Natural killer cell treated with Interleukin-12 subunit alpha and Interleukin-12 subunit beta and Interleukin-15 and Interleukin-18, amount 100 ng/mL, for 72 hours (primary cell): ENCODE results near the gene ZP1. TPM values are rescaled to one million over a fixed set of nuclear protein-coding genes. Genes with fewer than 3 reads are reported as not detected.

ENCODE experiments used
- ATAC-seq, 2 donors: fragments of 150-1000 bp; cut with Tn5 transposase in 1 of 2; sonication (Bioruptor Pico), chemical (Tn5 transposase) in 1 of 2; 2 replicates each; pipeline ENCODE4 v1.10.0; 2021
- DNase-seq: peaks from one replicate; pipeline ENCODE4 v3.0.0; 2022; ENCODE audit warnings: low spot score
- H3K27ac Mint-ChIP-seq, 2 donors: 1 replicate in 1 of 2; 2 replicates in 1 of 2; pipeline ENCODE4 v1.8.0; 2022; ENCODE audit warnings: mixed read lengths in 2 of 2, mild to moderate bottlenecking in 1 of 2, moderate library complexity in 1 of 2
- H3K27me3 Mint-ChIP-seq, 2 donors: 1 replicate in 1 of 2; 2 replicates in 1 of 2; pipeline ENCODE4 v1.8.0; 2022; ENCODE audit warnings: mixed read lengths in 2 of 2
- H3K36me3 Mint-ChIP-seq: one replicate; pipeline ENCODE4 v1.8.0; 2022; ENCODE audit warnings: mixed read lengths
- H3K4me1 Mint-ChIP-seq, 2 donors: 1 replicate in 1 of 2; 2 replicates in 1 of 2; pipeline ENCODE4 v1.8.0; 2022; ENCODE audit warnings: low read depth in 2 of 2, mixed read lengths in 2 of 2, mild to moderate bottlenecking in 1 of 2
- H3K4me3 Mint-ChIP-seq: one replicate; pipeline ENCODE4 v1.8.0; 2022; ENCODE audit warnings: mixed read lengths
- H3K9me3 Mint-ChIP-seq: 2 replicates; pipeline ENCODE4 v1.8.0; 2022; ENCODE audit warnings: mixed read lengths
- total RNA-seq, 2 donors: library from RNA; stranded (reverse); gene quantifications; one replicate each; pipeline ENCODE4 v1.2.3, GENCODE V29; 2022

The ZP1 gene
- total RNA-seq, 2 donors from 2014 or later: not detected

- Mint-ChIP-seq H3K9me3 (no peaks in the 10 kb centered on the region), H3K4me3 (no peak overlapping the region), H3K36me3 (no peaks in the 10 kb centered on the region), H3K27ac (no peak overlapping the region), H3K27me3 (no peaks in the 10 kb centered on the region), H3K4me1 (peaks cover 4 to 9% of the 10 kb centered on the region in 2 donors)
- no peak for ATAC-seq
- peak; percentile 0 for DNase-seq
These were observed 6.4 kb upstream of the ZP1 start for GRCh38 chr11:60860943-60861342.

- H3K4me1 Mint-ChIP-seq: peaks cover 4 to 5% of the 10 kb centered on the region in 2 donors
- H3K36me3 Mint-ChIP-seq: no peaks in the 10 kb centered on the region
- H3K9me3 Mint-ChIP-seq: no peaks in the 10 kb centered on the region
- H3K4me3 Mint-ChIP-seq: no peak overlapping the region
- H3K27me3 Mint-ChIP-seq: no peaks in the 10 kb centered on the region
- H3K27ac Mint-ChIP-seq: no peak overlapping the region
- DNase-seq (no peak), ATAC-seq (no peak)
These were observed 5.2 kb upstream of the ZP1 start for GRCh38 chr11:60862171-60862570.

DNA sequence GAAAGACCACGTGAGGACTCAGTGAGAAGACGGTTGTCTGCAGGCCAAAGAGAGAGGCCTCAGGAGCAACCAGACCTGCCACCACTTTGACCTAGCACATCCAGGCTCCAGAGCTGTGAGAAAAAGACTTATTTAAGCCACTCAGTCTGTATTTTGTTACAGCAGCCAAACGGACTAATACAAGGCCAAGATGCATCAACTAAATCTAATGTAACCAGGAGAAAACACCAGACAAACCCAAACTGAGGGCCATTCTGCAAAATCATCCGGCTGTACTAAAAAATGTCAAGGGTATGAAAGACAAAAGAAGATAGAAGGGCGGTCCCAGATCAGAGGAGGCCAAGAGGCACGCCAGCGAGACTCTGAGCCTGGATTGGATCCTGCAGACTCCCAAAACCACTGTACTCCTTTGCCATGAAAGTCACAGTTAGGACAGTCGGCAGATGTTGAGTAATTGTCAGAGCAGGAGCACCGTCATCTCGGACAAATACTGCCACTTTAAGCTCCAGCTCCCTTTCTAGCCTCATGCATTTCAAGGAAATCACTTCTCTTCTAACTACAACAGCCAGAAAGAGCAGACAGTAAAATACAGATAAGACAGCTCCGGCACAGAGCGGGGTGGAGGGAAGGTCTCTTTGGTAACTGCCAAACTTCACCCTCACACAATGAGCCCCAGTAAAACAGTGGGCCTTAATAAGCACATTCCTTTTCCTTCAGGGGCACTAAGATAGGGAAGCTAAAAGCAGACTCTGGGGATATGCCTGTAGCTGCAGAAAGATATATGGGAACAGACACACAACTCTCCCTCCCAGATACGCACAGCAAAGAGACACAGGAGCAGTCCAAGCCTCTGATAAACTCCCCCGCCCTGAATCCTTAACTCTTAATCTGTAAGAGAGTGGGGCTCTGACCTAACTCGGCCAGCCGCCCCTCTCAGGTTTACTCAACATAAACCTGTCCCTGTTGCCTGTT lies 3.5 kb upstream of the ZP1 start:
- Mint-ChIP-seq H3K4me3 (peak overlapping the region; percentile 22), H3K27ac (no peak overlapping the region), H3K9me3 (no peaks in the 10 kb centered on the region), H3K4me1 (peaks cover 0 to 3% of the 10 kb centered on the region in 2 donors), H3K36me3 (no peaks in the 10 kb centered on the region), H3K27me3 (no peaks in the 10 kb centered on the region)
- ATAC-seq: no peak
- no peak for DNase-seq

DNA sequence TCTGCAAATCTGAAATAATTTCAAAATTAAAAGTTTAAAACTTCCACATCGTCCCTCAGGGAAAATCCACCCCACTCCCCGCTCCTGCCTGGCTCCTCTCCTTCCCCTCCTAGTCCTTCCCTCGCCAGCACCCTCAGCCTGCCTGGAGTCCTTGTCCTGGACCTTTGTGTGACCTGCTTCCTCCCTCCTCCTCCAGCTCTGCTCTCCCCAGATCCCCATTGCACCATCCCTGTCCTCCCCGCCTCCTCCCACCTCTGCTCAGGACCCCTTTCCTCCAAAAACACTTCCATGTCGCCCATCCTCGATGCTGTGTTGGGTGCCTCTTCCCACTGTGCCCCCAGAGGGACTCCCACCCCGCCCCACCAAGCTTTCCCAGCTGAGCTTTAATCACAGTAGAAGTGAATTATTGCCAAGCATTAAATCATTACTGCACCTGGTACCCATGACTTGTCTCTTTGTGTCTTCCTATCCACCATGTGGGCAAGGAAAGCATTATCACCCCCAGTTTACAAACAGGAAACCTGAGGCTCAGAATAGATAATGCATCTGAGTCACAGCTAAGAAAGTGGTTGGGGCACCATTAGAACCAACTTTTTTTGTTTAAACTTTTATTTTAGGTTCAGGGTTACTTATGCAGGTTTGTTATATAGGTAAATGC lies 2.4 kb upstream of the ZP1 start:
- Mint-ChIP-seq H3K36me3 (no peaks in the 10 kb centered on the region), H3K27me3 (no peaks in the 10 kb centered on the region), H3K4me1 (no peaks in the 10 kb centered on the region), H3K4me3 (no peak overlapping the region), H3K27ac (no peak overlapping the region), H3K9me3 (no peaks in the 10 kb centered on the region)
- DNase-seq (no peak), ATAC-seq (no peak)

DNA sequence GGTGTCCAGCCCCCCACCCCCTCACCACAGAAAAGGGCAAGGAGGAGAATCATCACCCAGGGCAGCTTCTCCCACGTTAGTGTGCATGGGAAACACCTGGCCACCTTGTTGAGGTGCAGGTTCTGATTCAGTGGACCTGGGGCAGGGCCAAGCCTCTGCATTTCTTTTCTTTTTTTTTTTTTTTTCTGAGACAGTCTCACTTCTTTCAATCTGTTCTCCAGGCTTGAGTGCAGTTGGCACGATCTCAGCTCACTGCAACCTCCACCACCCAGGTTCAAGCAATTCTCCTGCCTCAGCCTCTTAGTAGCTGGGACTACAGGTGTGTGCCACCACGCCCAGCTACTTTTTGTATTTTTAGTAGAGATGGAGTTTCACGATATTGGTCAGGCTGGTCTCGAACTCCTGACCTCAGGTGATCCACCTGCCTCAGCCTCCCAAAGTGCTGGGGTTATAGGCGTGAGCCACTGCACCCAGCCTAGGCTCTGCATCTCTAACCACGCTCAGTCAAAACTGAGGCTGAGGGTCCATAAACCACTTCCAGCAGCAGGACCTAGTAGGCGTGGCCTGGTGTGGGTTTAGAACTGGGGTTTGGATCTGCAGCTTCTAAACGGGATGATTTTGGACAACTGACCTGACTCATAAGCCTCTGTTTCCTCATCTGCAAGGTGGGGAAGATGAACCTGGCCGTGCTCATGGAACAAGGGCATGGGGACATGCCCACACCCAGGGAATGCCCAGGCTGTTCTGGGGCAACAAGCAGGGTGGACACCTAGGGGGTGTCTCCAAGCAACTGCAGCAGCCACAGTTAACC lies 734 bp downstream of the ZP1 start:
- H3K27me3 Mint-ChIP-seq: no peaks in the 10 kb centered on the region
- no peak overlapping the region for H3K27ac Mint-ChIP-seq
- H3K36me3 Mint-ChIP-seq: no peaks in the 10 kb centered on the region
- no peaks in the 10 kb centered on the region for H3K9me3 Mint-ChIP-seq
- ATAC-seq: no peak
- no peak for DNase-seq
- H3K4me1 Mint-ChIP-seq: no peaks in the 10 kb centered on the region
- no peak overlapping the region for H3K4me3 Mint-ChIP-seq

DNA sequence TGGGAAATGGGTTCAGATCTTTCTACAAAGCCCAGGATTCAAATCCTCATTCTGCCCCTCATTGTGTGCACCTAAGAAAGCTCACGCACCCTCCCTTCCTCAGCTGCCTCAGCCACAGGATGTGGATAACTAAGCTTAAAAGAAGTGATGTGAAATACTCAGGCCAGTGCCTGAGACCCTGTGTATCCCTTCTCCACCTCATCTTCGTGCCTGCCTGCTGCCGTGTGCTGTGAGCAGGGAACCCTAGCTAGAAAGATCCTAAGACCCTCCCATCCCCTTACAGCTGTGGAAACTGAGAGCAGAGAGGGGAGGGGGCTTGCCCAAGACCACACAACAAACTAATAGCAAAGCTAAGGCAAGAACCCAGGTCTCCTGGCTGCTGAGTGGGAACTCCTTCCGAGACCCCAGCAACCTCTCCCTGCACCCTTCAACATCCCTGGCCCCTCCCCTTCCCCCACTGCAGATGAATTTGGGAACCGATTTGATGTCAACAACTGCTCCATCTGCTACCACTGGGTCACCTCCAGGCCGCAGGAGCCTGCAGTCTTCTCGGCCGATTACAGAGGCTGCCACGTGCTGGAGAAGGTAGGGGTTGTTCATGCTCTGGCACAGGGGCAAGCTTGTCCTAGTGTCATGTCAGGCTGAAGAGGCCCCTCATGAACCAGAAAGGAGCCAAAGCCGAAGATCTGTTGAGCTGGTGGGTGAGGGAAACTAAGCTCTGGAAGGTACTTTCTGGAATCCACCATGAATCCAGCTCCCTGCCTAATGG lies 1.5 kb downstream of the ZP1 start:
- no peaks in the 10 kb centered on the region for H3K27me3 Mint-ChIP-seq
- H3K36me3 Mint-ChIP-seq: no peaks in the 10 kb centered on the region
- H3K4me1 Mint-ChIP-seq: no peaks in the 10 kb centered on the region
- no peak overlapping the region for H3K27ac Mint-ChIP-seq
- DNase-seq: no peak
- no peak overlapping the region for H3K4me3 Mint-ChIP-seq
- no peaks in the 10 kb centered on the region for H3K9me3 Mint-ChIP-seq
- no peak for ATAC-seq

DNA sequence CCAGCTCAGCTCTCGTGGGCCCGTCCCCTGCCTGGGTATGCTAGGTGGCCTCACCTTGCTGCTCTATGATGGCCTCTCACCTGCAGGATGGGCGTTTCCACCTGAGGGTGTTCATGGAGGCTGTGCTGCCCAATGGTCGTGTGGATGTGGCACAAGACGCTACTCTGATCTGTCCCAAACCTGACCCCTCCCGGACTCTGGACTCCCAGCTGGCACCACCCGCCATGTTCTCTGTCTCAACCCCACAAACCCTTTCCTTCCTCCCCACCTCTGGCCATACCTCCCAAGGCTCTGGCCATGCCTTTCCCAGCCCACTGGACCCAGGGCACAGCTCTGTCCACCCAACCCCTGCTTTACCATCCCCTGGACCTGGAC lies 2.1 kb downstream of the ZP1 start:
- Mint-ChIP-seq H3K9me3 (no peaks in the 10 kb centered on the region), H3K4me3 (no peak overlapping the region), H3K4me1 (no peaks in the 10 kb centered on the region), H3K27ac (no peak overlapping the region), H3K36me3 (no peaks in the 10 kb centered on the region), H3K27me3 (no peaks in the 10 kb centered on the region)
- DNase-seq (no peak), ATAC-seq (no peak)

GRCh38 chr11:60870276-60870675 lies 2.9 kb downstream of the ZP1 start:
- no peaks in the 10 kb centered on the region for H3K27me3 Mint-ChIP-seq
- H3K36me3 Mint-ChIP-seq: no peaks in the 10 kb centered on the region
- no peaks in the 10 kb centered on the region for H3K4me1 Mint-ChIP-seq
- no peak for DNase-seq
- no peaks in the 10 kb centered on the region for H3K9me3 Mint-ChIP-seq
- H3K27ac Mint-ChIP-seq: no peak overlapping the region
- no peak for ATAC-seq
- H3K4me3 Mint-ChIP-seq: no peak overlapping the region

DNA sequence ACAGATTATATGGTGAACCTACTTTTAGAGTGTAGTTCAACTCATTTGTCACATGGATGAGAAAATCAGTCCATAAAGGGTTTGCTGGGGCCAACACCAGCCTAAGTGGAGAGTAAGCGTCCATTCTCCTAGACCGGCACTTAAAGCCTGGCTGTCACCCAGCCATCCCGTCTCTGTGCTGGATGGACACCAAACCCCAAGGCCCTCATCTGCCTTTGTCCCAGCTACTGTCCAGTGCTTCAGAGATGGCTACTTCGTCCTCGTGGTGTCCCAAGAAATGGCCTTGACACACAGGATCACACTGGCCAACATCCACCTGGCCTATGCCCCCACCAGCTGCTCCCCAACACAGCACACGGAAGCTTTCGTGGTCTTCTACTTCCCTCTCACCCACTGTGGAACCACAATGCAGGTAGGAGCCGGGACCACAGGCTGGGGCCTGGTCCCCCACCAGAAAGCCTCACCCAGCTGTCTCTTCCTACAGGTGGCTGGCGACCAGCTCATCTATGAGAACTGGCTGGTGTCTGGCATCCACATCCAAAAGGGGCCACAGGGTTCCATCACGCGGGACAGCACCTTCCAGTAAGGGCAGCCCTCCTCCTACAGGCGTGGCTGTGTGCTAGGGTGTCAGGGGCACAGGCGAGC lies 3.5 kb downstream of the ZP1 start:
- H3K4me1 Mint-ChIP-seq: no peaks in the 10 kb centered on the region
- ATAC-seq (no peak), DNase-seq (no peak)
- no peak overlapping the region for H3K27ac Mint-ChIP-seq
- no peaks in the 10 kb centered on the region for H3K36me3 Mint-ChIP-seq
- no peaks in the 10 kb centered on the region for H3K9me3 Mint-ChIP-seq
- no peak overlapping the region for H3K4me3 Mint-ChIP-seq
- no peaks in the 10 kb centered on the region for H3K27me3 Mint-ChIP-seq

- DNase-seq (no peak), ATAC-seq (peak in 1 of 2 donors; percentile 8)
- Mint-ChIP-seq H3K27ac (no peak overlapping the region), H3K4me3 (no peak overlapping the region), H3K4me1 (no peaks in the 10 kb centered on the region), H3K36me3 (no peaks in the 10 kb centered on the region), H3K27me3 (no peaks in the 10 kb centered on the region), H3K9me3 (no peaks in the 10 kb centered on the region)
These were observed 4.2 kb downstream of the ZP1 start for GRCh38 chr11:60871378-60872061.

- no peak for ATAC-seq
- H3K27me3 Mint-ChIP-seq: no peaks in the 10 kb centered on the region
- no peak overlapping the region for H3K4me3 Mint-ChIP-seq
- H3K4me1 Mint-ChIP-seq: no peaks in the 10 kb centered on the region
- DNase-seq: no peak
- no peaks in the 10 kb centered on the region for H3K9me3 Mint-ChIP-seq
- H3K27ac Mint-ChIP-seq: no peak overlapping the region
- no peaks in the 10 kb centered on the region for H3K36me3 Mint-ChIP-seq
These were observed 5.0 kb downstream of the ZP1 start for GRCh38 chr11:60872124-60872960.

DNA sequence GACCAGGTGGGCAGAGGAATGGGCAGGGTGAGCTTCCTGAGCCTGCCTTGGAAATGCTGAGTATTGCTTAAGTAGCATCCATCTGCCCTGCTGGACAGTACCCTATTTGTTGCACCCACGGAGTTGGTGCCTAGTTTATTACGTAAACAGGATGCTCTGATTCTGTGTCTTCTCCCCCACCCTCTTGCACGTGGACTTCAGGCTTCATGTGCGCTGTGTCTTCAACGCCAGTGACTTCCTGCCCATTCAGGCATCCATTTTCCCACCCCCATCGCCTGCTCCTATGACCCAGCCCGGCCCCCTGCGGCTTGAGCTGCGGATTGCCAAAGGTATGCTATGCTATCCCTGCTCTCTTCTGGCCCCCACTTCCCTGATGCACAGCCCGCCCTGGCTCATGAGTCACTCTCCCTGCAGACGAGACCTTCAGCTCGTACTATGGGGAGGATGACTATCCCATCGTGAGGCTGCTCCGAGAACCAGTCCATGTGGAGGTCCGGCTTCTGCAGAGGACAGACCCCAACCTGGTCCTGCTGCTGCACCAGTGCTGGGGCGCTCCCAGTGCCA lies 5.7 kb downstream of the ZP1 start:
- no peak overlapping the region for H3K4me3 Mint-ChIP-seq
- H3K9me3 Mint-ChIP-seq: no peaks in the 10 kb centered on the region
- no peak overlapping the region for H3K27ac Mint-ChIP-seq
- no peaks in the 10 kb centered on the region for H3K4me1 Mint-ChIP-seq
- DNase-seq: no peak
- H3K27me3 Mint-ChIP-seq: no peaks in the 10 kb centered on the region
- H3K36me3 Mint-ChIP-seq: no peaks in the 10 kb centered on the region
- peak in 1 of 2 donors; percentile 37 for ATAC-seq
